ENCODE results near the gene INTU.

DNA sequence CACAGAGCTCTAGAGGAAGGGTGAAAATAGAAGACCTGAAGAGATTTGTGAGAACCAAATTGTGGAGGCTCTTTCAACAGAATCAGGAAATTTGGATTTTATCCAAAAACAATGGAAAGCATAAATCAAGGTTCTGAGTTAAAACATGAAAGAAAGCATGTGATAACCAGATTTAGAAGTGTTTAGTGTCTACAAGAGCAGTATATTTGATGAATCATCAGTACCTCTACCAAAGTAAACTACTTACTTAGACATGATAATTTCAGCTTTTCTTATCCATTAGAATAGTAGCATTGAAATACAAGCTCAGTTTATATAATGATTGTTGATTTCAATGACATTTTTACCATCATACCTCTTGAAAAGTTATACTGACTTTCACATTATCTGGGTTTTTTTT, 25.9 kb upstream of the INTU start:
- TF ChIP-seq HDGF (IDR thresholded peaks at IDR 0.05; ENCODE audit: borderline replicate concordance) (no peak), ARNT (IDR thresholded peaks at IDR 0.05) (no peak), SP1 (IDR thresholded peaks at IDR 0.05) (no peak)
